ENCODE results near the gene CSDE1.

DNA sequence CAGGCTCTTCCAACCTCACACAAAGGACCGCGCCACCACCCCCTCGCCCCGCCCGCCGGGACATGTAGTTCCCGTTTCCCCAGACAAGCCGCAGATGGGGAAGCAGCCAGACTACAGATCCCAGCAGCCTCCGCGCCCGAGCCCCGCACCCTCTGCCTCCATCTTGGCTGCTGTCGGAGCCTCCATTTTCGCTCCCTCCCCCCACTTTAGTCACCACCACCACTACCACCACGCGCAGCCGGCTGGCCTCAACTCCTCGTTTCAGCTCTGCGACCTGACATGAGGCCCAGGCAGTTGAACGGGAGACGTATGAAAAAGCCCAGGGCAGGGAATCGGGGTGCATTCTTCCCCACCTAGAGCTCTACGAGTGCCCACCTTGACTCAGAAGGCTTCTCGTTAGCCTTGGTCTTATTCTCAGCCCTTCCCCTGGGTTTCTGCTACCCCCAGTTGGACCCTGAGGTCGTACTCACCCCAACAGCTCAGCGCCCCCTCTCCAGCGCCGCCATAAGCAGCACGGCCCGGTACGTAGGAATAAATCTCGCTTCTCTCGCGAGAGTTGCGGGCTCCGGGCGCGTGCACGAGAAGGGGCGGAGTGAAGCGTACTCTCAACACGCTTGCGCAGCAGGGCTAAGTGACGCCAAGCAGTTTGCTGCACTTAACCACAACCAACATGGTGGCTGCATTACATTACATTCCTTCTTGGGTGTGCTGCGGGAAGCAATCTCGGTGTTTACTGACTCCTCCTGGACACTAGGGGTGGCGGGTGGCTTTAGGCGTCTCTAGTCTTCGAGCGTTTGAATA, at the start of gene CSDE1:
- TF ChIP-seq CTCF (IDR thresholded peaks at IDR 0.05; ENCODE audit: low read depth, low read length) (peak; percentile 31), MYC (IDR thresholded peaks at IDR 0.05; ENCODE audit: low read depth, low read length) (peak; percentile 70), POLR2A (IDR thresholded peaks at IDR 0.05; ENCODE audit: extremely low read depth, insufficient read length) (peak; percentile 96), MAX (IDR thresholded peaks at IDR 0.05; ENCODE audit: low read depth, low read length) (peak; percentile 85)

All from NB4 (cell line).